GM21528 (cell line): ENCODE results near the gene ASB6.
"Not testable (repeated sequence)": the region's sequence is repeated elsewhere in the genome, so short reads cannot be mapped to it uniquely, and the experiment has no call there.

Experiments
- ATAC-seq: cut with Tn5 transposase; IDR thresholded peaks from one replicate; pipeline ENCODE4 v1.9.1; 2021; ENCODE audit warnings: mild to moderate bottlenecking, moderate library complexity; ENCODE audit not compliant: unreplicated experiment, low FRiP score

The ASB6 gene

DNA sequence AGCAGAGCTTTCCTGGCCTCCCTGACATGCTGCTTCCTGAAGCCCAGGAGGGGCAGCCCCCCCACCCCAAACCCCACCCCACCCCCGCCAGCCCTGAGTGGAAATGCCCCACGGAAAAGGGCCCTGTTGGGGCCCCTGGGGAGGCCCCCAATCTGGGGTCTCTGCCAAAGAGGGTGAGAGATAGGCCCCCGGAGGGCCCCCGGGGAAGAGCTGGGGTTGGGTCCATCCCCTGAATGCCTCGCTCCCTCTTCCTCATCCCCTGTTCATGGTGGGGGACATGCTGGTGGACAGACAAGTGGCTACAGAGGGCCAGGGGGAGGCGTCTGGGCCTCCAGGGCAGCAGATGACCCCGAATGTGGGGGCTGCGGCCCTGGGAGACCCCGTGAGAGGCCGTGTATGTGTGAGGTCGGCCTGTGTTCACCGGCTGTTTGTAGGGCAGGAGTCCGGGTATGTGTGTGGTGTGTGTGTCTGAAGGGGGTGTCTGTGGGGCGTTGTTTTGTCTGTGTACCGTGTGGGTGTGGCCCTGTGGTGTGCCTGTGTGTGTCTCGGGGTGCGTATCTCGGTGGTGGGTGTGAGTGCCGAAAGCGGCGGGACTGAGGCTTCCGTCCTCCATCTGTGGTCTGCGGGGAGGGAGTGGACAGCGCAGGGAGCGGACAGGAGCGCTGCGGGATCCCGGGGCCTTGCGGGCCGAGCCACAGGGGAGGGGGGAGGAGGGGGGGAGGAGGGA is 32.3 kb downstream of the ASB6 start:
- no peak for ATAC-seq

DNA sequence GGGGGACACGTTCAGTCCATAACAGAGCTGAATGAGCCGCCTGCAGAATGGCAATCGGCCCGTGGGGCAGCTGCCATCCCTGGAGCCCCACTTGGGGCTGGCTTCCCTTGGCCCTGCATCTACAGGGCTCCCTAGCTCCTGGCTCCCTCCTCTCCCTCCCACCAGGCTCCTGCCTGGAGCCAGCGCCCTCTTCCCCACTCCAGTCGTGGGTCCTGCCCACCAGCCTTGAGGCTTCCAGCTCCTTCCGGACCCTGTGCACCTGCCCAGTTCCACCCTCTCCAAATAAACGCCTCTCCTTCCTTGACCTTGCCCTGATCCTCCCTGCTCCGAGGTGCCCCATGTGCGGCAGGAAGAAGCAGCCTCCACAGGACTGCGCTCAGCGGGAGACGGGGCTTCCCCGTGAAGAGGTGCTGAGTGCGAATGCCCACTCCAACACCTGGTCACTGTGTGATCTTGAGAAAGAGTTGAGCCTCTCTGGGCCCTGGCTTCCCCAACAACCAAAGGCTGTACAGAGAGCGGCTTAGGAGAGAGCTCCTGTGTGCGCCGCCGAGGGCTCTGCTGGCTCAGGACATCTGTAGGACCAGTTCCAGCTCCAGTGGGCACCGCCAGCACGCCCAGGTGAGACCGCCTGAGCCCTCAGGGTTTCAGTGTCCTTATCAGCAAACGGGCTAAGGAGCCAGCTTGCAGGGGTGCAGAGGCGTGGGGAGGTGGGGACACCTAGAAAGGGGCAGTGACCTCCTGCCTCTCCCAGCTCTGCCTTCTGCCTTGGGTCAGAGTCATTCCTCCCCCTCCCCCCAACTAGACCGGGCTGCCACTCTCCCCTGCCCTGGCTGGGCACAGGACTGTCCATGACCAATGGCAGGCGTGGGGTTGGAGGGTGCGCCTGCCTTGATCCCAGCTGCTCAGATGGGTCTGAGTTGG is 33.1 kb downstream of the ASB6 start:
- ATAC-seq: no peak

DNA sequence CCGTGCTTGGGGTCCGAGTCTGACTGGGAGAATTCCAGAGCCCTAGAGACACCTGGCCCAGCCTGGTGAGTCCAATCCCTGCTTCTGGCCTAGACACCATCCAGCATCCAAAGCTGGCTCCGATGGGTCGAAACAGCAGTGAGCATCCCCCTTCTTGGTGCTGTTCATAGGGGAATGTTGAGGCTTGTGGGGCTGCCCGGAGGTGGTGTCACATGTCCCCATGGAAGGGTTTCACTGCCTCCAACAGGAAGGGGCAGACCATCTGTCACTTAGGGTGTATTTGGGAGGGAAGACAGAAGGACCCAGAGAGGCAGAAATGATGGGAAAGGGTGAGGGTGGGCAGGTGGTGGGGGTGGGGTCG is 34.9 kb downstream of the ASB6 start:
- no peak for ATAC-seq

DNA sequence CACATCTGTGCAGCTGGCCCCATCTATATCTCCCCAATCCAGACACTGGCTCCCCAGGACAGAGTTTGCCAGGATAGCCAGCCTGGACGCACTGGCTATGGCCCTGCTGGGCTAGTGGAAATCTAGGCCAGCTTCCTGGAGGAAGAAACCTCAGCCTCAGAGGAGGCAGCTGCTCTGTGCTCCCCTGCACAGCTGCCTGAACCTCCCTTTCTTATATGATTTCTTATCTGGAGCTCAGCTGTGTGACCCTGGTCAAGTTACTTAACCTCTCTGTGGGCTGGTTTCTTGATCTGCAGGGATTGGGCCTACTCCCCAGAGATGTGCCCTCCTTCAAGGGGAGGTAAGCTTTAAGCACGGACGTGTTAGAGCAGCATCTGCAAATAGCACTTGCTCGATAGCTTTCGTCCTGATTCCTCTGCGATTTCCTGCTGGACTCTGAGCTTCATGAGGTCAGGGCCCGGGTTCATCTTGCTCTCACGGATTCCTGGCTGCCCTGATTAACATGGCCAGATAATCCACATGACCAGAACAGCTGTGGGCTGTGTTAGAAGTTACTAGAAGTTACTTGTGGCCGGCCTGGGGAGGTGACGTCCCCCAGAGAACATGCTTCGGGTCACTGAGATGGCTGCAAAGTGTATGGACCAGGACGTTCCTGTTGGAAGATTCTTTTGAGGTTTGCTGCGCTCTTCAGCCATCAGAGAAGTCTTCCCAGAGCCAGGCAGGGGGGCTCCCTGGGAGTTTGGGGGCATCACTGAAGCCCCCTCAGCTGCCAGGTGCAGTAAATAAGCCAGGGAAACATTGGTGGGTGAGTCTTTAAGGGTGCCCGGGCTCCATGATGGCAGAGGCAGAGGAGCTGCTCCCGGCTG is 35.6 kb downstream of the ASB6 start:
- no peak for ATAC-seq

DNA sequence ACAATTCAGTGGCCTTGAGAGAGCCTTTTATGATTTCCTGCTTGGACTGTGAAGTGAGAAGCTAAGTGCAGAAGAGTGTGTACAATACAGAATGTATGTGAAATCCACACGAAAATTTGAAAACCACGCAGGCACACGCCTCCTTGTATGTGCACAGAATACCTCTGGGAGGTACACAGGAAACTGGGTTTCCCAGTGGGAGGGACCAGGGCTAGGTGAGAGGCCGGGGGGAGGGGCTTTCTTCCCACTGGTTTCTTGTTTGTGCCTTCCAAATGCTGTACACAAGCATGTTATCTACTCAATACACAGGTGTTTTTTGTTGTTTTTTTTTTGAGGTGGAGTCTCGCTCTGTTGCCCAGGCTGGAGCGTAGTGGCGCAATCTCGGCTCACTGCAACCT is 37.2 kb downstream of the ASB6 start:
- no peak for ATAC-seq

DNA sequence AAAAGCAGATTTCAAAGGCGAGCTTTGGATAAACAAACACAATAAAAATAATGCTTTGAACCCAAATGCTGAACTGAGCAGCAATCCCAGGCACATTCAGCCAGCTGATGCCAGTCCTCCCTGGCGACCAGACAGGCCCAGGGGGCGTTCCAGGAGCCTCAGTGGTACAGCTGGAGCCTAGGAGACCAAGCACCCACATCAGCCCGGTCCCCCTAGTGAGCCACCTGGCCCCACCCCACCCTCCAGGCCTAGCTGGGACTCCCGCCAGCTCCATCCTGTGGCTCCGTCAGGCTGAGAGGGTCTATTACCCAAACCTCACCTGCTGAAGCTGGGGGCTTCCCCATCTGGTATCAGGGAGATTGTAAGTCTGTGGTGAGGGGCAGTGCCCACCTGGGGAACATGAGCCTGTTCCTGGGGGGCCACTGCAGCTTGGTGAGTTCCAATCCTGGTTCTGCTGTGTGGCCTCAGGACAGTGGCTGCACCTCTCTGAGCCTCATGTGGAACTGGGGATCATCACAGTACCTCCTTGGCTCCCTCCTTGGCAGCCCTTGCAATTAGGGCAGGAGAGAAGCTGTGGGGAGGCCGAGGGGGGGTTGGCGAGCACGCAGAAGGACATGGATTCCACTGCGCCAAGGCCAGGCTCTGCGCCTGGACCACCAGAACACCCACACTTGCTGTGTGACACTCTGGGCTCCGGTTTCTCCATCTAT is 37.7 kb downstream of the ASB6 start:
- no peak for ATAC-seq

DNA sequence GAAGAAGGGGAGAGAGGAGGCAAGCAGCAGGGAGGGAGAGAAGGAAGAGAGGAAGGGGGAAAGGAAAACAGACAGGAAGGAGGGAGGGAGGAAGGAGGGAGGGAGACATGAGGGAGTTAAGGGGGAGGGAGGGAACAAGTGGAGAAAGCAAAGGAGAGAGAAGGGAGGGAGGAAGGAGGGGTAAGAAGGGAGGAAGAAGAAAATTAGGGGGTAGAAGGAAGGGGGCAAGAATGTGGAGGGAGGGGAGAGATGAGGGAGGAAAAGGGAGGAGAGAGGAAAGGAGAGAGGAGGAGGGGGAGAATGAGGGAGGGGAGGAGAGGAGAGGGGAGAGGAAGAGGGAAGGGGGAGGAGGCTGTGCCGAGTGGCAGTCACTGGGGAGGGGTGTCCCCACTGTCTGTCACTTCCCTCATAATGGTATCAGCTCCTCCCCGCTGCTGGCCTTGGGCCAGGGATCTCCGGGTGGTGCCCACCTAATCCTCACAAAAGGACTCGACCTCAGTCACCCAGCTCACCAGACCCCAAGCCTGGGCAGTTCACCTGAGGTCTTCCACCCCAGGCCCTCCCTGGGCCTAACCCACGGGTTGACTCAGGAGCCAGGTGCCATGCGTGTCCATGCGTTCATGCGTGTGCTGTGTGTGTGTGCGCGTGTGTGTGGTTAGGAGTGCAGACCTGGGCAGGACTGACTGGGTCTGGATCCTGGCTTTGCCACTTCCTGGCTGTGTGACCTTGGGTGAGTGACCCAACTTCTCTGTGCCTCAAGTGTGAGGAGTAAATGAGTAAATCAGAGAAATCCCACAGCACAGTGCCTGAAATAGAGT is 39.1 kb downstream of the ASB6 start:
- no peak for ATAC-seq

DNA sequence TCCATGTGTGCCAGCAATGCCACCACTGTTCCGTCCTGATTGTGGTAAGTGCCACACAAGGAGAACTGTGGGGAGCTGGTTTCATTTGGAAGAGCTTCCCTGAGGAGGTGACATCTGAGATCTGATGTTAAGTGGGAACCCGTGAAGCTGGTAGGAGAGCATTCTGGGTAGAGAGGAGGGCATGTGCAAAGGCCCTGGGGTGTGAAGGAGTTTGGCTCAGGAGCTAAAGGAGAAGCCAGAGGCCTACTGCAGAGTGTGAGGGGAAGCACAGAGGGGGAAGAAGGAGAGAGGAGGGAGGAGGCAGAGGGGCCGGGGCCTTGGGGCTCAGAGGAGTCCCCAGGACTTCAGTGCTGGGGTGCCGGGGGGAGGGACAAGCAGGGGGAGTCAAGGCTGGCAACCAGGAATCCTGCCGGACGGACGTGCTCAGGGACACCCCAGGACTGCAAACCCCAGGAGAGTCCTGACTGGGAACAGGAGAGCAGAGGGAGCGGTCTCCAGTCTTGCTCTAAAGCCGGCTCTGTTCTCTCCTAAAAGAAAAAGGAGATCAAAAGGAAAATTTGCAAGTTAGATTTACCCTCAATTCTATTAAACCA is 40.8 kb downstream of the ASB6 start:
- no peak for ATAC-seq

DNA sequence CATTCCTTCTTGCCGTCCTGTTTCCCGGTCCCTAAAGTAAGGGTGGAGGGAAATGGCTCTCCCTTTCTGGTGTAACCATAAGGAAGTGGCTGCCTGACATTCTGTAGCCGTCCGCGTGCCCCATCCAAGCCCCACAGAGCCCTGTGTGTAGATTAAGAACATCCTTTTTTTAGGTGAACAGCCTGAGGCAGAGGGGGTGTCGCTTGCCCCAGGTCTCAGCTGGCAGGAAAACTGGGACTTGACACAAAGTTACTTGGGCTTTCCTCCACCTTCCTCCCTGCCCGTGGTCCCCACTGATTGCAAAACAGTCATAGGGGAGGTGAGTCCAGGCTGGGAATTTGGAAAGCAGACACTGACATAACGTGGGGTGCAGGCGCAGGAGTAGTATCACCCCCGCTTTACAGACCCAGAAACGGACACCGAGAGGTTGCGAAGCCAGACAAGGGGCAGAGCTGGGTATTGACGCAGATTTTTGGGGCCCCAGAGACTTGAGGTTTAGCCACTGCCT is 43.8 kb downstream of the ASB6 start:
- no peak for ATAC-seq

DNA sequence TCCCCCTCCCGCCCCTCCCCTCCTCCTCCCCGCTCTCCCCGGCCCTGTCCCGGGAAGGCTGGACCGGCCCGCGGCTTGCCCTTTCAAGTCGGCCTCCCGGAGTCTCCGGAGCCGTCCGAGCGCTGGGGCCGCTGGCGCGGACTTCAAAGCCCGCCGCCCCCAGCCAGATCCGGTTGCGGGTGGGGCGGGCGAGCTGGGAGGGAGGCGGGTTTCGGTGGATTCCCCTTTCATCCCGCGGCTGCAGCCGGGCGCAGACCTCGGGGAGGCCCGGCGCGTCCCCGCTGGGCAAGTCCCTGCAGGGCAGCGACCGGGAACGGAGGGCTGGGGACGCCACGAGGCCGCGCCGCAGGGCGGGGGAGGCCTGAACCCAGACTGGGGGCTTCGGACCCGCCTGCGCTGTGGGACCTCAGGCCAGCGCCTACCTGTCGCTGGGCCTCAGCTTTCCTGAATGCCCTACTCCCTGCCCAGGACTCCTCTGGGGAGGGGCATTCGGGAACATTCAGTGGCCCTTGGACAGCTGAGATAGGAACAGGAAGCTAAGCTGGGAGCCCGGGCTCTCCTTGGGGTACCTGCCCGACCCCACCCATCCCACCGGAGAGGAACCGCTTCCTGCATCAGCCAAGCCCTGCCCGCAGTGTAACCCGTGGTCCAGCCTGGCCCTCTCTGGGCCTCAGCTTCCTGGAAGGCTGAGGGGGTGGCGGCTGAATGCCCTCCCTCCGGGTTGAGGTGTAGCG is 44.4 kb downstream of the ASB6 start:
- no peak for ATAC-seq

DNA sequence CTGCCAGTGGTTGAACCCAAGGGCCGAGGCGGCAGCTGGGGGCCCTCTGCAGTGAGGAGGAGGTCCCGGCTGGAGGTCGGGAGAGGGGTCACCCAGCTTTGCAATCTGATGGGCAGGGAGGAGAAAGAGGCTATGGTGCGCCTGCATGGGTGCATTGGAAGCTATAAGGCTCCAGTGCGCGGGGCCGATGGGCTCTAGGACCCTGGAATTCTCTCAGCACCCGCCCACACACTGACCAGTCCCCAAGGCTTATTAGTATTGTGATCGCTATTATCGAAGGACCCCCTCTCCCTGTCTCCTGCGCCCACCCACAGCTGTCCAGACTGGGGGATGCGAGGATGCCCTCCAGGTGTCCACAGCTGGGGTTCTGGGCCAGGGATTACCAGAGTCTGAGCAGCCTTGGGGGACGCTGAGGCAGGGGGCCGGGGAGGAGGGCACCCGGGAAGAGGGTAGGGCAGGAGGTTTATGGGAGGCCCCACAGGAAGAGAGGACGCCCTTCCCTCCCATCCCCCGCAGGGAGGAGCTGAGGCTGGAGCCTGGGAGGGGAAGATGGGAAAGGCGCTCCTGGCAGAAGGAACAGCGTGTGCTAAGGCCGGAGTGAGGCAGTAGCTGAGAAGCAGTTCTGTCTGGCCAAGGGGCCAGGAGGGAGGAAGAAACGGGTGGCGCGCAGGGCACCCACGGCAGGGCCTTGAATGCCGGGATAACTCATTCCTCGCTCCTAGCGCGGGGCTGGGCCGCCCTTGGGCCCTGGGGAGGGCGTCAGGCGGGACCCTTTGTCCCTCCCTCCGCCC is 45.2 kb downstream of the ASB6 start:
- ATAC-seq: no peak

DNA sequence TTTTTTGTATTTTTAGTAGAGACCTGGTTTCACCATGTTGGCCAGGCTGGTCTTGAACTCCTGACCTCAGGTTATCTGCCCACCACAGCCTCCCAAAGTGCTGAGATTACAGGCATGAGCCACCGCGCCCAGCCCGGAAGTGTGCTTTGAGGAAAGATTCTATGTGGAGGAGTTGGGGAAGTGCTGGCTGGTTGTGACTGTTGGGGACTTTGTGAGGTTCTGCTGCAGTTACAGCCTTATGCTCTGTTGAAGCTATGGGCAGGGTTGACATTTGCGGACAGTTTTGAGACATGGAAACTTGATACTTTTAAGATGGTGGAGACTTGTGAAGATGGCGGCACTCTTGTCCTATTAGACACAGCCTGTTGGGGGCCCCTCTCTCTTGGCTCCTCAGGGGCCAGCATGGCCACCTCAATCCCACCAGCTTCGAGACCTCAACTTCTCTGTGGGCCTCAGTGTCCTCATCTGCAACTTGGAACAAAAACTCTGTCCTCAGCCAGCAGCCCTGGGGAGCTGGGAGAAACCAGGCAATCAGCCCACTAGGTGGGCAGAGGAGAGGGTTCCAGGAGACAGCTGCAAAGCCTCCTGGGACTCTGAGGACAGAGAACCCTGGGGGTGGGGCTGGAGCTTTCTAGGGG is 45.9 kb downstream of the ASB6 start:
- no peak for ATAC-seq

DNA sequence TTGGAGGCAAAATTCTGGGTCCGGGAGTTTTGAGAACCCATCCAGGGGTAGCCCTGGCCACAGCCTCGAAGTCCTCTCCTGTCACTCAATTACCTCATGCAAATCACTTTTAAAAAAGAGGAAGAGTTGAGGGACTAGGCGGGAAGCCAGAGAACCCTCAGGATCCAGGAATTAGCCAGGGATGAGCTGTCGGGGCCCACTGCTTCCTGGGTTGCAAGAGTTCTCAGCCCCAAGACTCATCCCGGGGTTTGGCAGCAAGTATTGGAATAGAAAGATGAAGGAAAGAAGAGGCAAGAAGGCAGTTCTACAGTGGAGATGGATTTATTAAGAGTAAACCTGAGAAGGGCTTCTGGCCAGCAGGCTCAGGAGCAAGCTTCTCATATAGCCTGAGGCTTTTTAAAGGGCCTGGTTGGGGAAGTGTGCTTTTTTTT is 46.6 kb downstream of the ASB6 start:
- ATAC-seq: no peak

DNA sequence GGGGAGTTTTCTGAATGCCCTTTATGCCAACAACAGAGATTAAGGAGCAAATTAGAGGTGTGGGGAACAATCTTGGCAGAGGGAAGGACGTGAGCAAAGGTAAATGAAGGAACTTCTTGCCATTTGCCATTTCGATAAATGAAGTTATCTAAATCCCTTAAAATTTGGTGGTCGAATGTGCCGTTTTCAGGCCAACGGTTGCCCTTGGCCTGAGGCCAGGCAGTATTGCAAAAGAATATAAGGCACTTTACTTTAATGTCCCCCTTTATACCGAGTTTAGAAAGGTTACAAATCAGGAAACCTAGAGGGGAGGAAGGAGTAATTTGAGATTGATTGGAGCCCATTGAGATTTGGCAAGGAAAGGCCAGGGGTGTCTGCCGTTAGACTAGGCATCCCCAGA is 47.3 kb downstream of the ASB6 start:
- ATAC-seq: no peak

DNA sequence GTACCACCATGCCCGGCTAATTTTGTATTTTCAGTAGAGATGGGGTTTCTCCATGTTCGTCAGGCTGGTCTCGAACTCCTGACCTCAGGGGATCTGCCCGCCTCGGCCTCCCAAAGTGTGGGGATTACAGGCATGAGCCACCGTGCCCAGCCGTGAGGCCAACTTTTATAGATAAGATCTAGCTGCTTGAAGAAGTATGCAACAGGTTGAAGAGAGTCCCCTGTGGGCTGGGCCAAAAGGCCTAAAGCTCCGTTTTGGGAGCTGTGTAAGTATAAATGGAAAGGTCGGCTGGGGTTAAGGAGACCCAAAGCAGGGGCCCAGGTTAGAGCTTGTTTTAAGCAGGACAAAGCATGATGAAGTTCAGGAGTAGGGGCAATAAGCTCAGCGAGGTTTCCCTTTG is 49.2 kb downstream of the ASB6 start:
- ATAC-seq: not testable (repeated sequence)

DNA sequence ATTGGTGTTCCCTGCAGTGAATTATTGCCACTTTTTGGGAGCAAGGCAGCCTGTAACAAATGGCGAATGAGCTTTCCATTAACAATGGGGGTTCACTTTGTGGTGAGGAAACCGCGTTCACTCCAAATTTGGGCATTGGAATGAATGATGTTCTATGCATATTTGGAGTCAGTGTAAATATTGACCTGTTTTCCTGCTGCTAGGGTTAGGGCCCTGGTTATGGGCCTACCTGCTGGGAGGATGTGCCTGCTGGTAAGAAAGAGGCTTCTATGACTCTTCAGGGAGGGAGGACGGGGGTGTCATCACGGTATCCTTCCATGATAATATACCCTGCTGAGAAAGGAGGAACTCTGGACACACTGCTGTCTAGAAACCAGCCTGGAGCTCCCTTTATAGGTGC is 50.0 kb downstream of the ASB6 start:
- no peak for ATAC-seq

DNA sequence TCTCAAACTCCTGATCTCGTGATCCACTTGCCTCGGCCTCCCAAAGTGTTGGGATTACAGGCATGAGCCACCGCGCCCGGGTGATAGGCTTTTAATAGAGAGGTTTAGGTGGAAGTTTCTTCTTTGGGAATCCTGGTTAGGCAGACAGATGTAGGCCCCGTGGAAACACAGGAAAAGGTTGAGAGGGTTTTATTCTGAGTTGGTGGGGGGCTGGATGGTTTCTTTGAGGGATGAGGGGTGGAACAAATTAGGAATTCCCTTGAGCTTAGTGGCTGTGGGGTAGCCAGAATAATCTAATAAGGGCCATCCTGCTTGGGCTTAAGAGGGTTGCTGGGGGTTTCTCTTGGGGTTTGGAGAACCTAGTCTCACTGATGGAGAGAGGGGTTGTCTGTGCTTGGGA is 51.5 kb downstream of the ASB6 start:
- ATAC-seq: no peak
